Trophoblast cell (in vitro differentiated cells and primary cell): ENCODE measurements around the gene ZNF302.

Experiments used
- DNase-seq, 2 donors: peaks; one replicate each; pipeline ENCODE4 v3.0.0-alpha.2; 2016
- H2AFZ ChIP-seq: 2 replicates; pipeline ENCODE4 v1.6.1; 2013; ENCODE audit warnings: low read length, moderate library complexity, mild to moderate bottlenecking; ENCODE audit not compliant: insufficient read depth, poor library complexity
- H2AK5ac ChIP-seq: 2 replicates; pipeline ENCODE4 v1.6.1; 2013; ENCODE audit warnings: mild to moderate bottlenecking, low read length
- H2BK120ac ChIP-seq: 2 replicates; pipeline ENCODE4 v1.6.1; 2013; ENCODE audit warnings: low read length, mild to moderate bottlenecking, moderate library complexity; ENCODE audit not compliant: insufficient read depth, poor library complexity
- H2BK12ac ChIP-seq: 2 replicates; pipeline ENCODE4 v1.6.1; 2013; ENCODE audit warnings: mild to moderate bottlenecking, low read length, moderate library complexity
- H2BK5ac ChIP-seq: 2 replicates; pipeline ENCODE4 v1.6.1; 2013; ENCODE audit warnings: low read length, low read depth, moderate library complexity, mild to moderate bottlenecking; ENCODE audit not compliant: poor library complexity
- H3K14ac ChIP-seq: 2 replicates; pipeline ENCODE4 v1.6.1; 2013; ENCODE audit warnings: mild to moderate bottlenecking, low read length
- H3K18ac ChIP-seq: 2 replicates; pipeline ENCODE4 v1.6.1; 2013; ENCODE audit warnings: mild to moderate bottlenecking, low read length
- H3K23ac ChIP-seq: 2 replicates; pipeline ENCODE4 v1.6.1; 2013; ENCODE audit warnings: low read length
- H3K27ac ChIP-seq: 2 replicates; pipeline ENCODE4 v1.5.1; 2013; ENCODE audit warnings: low read depth, mild to moderate bottlenecking, inconsistent platforms, low read length, moderate library complexity
- H3K27me3 ChIP-seq: 2 replicates; pipeline ENCODE4 v1.6.1; 2013; ENCODE audit warnings: inconsistent platforms, mild to moderate bottlenecking, low read length, moderate library complexity; ENCODE audit not compliant: insufficient read depth
- H3K36me3 ChIP-seq, 2 experiments: 1 replicate in 1 of 2; 2 replicates in 1 of 2; pipeline ENCODE4 v1.6.1; 2013; ENCODE audit warnings: low read length in 2 of 2, mild to moderate bottlenecking in 2 of 2, moderate library complexity in 1 of 2; ENCODE audit not compliant: insufficient read depth in 2 of 2, control insufficient read depth in 1 of 2
- H3K4ac ChIP-seq: 2 replicates; pipeline ENCODE4 v1.6.1; 2013; ENCODE audit warnings: low read depth, mild to moderate bottlenecking, low read length, moderate library complexity
- H3K4me1 ChIP-seq, 2 experiments: 1 replicate in 1 of 2; 2 replicates in 1 of 2; pipeline ENCODE4 v1.6.1; 2013; ENCODE audit warnings: low read length in 2 of 2, mild to moderate bottlenecking in 2 of 2, moderate library complexity in 1 of 2; ENCODE audit not compliant: insufficient read depth in 2 of 2, control insufficient read depth in 1 of 2
- H3K4me2 ChIP-seq: 2 replicates; pipeline ENCODE4 v1.6.1; 2013; ENCODE audit warnings: inconsistent platforms, mild to moderate bottlenecking, low read length, moderate library complexity
- H3K4me3 ChIP-seq: 2 replicates; pipeline ENCODE4 v1.5.1; 2013; ENCODE audit warnings: mild to moderate bottlenecking, low read depth, low read length, inconsistent platforms
- H3K79me1 ChIP-seq: one replicate; pipeline ENCODE4 v1.6.1; 2013; ENCODE audit warnings: low read length
- H3K79me2 ChIP-seq: 2 replicates; pipeline ENCODE4 v1.6.1; 2013; ENCODE audit warnings: low read length, mild to moderate bottlenecking; ENCODE audit not compliant: control insufficient read depth, insufficient read depth, poor library complexity
- H3K9ac ChIP-seq: 2 replicates; pipeline ENCODE4 v1.6.1; 2013; ENCODE audit warnings: mild to moderate bottlenecking, low read length
- H3K9me3 ChIP-seq: 2 replicates; pipeline ENCODE4 v1.6.1; 2013; ENCODE audit warnings: low read depth, mild to moderate bottlenecking, control low read depth, inconsistent platforms, low read length; ENCODE audit not compliant: insufficient read depth
- H4K12ac ChIP-seq: 2 replicates; pipeline ENCODE4 v1.6.1; 2013; ENCODE audit warnings: low read depth, mild to moderate bottlenecking, low read length, moderate library complexity
- H4K8ac ChIP-seq: 2 replicates; pipeline ENCODE4 v1.6.1; 2013; ENCODE audit warnings: low read depth, mild to moderate bottlenecking, low read length, moderate library complexity
- H4K91ac ChIP-seq: one replicate; pipeline ENCODE4 v1.6.1; 2013; ENCODE audit warnings: low read depth, mild to moderate bottlenecking, low read length, moderate library complexity
- WGBS: extraction: QIAGEN DNeasy Blood & Tissue Kit; methylation state at CpG from one replicate; pipeline ENCODE4 v1.1.7; 2013; ENCODE audit warnings: missing lambda C conversion rate; ENCODE audit not compliant: insufficient read length, insufficient coverage; ENCODE audit errors: extremely low coverage; 5-methylcytosine and 5-hydroxymethylcytosine counted together

The ZNF302 gene

DNA sequence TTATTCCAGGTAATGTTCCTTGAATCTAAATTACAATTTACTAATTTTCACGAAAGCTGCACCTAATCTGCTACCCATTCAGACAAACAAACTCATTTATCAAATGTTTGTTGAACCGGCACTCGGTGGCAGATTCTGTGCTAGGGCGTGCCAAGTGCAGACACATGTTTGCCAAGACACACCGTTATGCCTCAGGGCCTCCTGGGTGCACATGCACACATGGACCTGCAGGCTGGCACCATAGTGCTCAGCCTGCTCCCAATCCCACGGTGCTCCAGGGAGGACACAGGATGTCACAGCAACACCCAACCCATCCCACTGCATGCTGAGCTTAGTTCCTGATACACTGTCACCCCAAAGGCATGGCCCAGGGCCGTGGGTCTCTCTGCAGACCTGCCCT lies 8.2 kb upstream of the ZNF302 start:
- Histone ChIP-seq H3K9ac (no peak overlapping the region), H3K4me2 (no peak overlapping the region)

DNA sequence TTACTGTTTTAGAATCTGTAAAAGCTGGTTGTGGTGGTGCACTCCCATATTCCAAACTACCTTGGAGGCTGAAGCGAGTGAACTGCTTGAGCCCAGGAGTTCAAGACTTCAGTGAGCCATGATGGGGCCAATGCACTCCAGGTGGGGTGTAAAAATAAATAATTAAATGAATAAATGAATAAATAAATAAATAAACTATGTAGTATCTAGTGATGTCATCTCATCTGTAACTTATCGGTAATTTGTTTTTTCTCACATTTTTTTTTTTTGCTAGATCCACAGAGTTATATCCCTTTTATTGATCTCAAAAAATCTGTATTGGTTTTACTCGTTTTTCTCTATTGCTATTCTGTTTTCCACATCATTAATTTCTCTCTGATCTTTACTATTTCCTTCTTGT lies 5.5 kb upstream of the ZNF302 start:
- DNase-seq, result no peak
- H3K4me2 ChIP-seq, result no peak overlapping the region
- H3K23ac ChIP-seq, result no peak overlapping the region
- peaks cover 14% of the 10 kb centered on the region for H3K9me3 ChIP-seq
- no peak overlapping the region for H3K9ac ChIP-seq
- H4K8ac ChIP-seq, result no peak overlapping the region
- no peak overlapping the region for H4K12ac ChIP-seq
- no peak overlapping the region for H3K4ac ChIP-seq
- H3K4me1 ChIP-seq, result no peaks in the 10 kb centered on the region
- H3K4me3 ChIP-seq, result no peak overlapping the region
- H2BK5ac ChIP-seq, result no peak overlapping the region
- H3K27ac ChIP-seq, result no peak overlapping the region
- H4K91ac ChIP-seq, result no peak overlapping the region
- H3K79me1 ChIP-seq, result no peaks in the 10 kb centered on the region
- WGBS, result no CpG with 5 or more reads among the region's 3 CpGs
- H3K14ac ChIP-seq, result no peak overlapping the region
- no peak overlapping the region for H3K18ac ChIP-seq
- no peak overlapping the region for H2BK12ac ChIP-seq
- peaks cover 2% of the 10 kb centered on the region for H3K27me3 ChIP-seq
- no peak overlapping the region for H2AFZ ChIP-seq
- H3K36me3 ChIP-seq, result no peaks in the 10 kb centered on the region
- H2AK5ac ChIP-seq, result no peak overlapping the region
- no peak overlapping the region for H2BK120ac ChIP-seq
- H3K79me2 ChIP-seq, result no peaks in the 10 kb centered on the region

More for the DNA sequence above, 8.2 kb upstream of the ZNF302 start:
- DNase-seq, result no peak
- no peak overlapping the region for H3K23ac ChIP-seq
- H3K79me2 ChIP-seq, result no peaks in the 10 kb centered on the region
- H4K12ac ChIP-seq, result no peak overlapping the region
- H3K79me1 ChIP-seq, result no peaks in the 10 kb centered on the region
- peaks cover 28% of the 10 kb centered on the region for H3K9me3 ChIP-seq
- H2AK5ac ChIP-seq, result no peak overlapping the region
- no peak overlapping the region for H2BK12ac ChIP-seq
- no peak overlapping the region for H3K18ac ChIP-seq
- no peaks in the 10 kb centered on the region for H3K4me1 ChIP-seq
- peak overlapping the region; percentile 52 for H3K4me3 ChIP-seq
- H3K4ac ChIP-seq, result no peak overlapping the region
- no CpG with 5 or more reads among the region's 7 CpGs for WGBS
- no peak overlapping the region for H3K14ac ChIP-seq
- H3K27me3 ChIP-seq, result no peaks in the 10 kb centered on the region
- H4K8ac ChIP-seq, result no peak overlapping the region
- H4K91ac ChIP-seq, result no peak overlapping the region
- no peaks in the 10 kb centered on the region for H3K36me3 ChIP-seq
- H2BK120ac ChIP-seq, result no peak overlapping the region
- H2AFZ ChIP-seq, result no peak overlapping the region
- H2BK5ac ChIP-seq, result no peak overlapping the region
- no peak overlapping the region for H3K27ac ChIP-seq

DNA sequence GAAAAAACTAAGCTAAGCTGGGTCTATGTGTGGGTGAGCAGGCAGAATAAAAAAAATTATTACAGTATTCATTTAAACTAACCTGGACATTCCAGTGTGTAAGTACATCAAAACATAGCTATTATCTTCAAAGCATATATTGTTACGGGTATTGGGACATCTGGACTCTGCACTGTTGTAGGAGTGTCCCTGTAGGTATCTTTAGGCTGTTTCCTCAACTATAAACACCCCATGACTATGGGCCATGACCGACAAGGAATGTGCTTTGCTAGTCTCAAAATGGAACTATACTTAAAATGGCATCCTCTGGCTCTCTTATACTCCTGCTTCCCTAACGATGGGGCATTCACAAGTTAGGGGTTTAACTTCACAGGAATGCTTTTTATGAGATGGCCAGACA lies 3.9 kb upstream of the ZNF302 start:
- H3K27ac ChIP-seq, result no peak overlapping the region
- peaks cover 11% of the 10 kb centered on the region for H3K9me3 ChIP-seq
- H2BK5ac ChIP-seq, result no peak overlapping the region
- H4K8ac ChIP-seq, result no peak overlapping the region
- DNase-seq, result no peak
- H2BK120ac ChIP-seq, result no peak overlapping the region
- H3K27me3 ChIP-seq, result peaks cover 2% of the 10 kb centered on the region
- no peak overlapping the region for H2AK5ac ChIP-seq
- H3K36me3 ChIP-seq, result no peaks in the 10 kb centered on the region
- WGBS, result no CpG with 5 or more reads among the region's 3 CpGs
- no peak overlapping the region for H4K12ac ChIP-seq
- H3K18ac ChIP-seq, result no peak overlapping the region
- no peak overlapping the region for H3K4ac ChIP-seq
- H4K91ac ChIP-seq, result no peak overlapping the region
- no peak overlapping the region for H3K4me3 ChIP-seq
- peaks cover 2 to 6% of the 10 kb centered on the region in 2 experiments for H3K4me1 ChIP-seq
- no peak overlapping the region for H3K23ac ChIP-seq
- H3K14ac ChIP-seq, result no peak overlapping the region
- no peak overlapping the region for H2AFZ ChIP-seq
- peaks cover 8% of the 10 kb centered on the region for H3K79me2 ChIP-seq
- H3K79me1 ChIP-seq, result peaks cover 9% of the 10 kb centered on the region
- H3K4me2 ChIP-seq, result no peak overlapping the region
- H3K9ac ChIP-seq, result no peak overlapping the region
- no peak overlapping the region for H2BK12ac ChIP-seq

DNA sequence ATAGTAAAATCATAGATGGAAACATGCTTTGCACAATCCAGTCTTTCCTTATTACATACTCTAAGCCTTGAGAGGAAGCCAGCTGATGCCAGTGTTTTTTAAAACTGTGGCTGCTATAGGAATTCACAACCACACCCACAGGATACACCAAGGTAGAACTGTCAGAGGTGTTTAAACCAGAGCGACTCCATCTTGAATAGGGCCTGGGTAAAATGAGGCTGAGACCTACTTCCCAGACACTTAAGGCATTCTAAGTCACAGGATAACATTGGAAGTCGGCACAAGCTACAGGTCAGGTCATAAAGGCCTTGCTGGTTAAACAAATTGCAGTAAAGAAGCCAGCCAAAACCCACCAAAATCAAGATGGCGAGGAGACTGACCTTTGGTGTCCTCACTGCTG lies 2.2 kb upstream of the ZNF302 start:
- Histone ChIP-seq H2AFZ (no peak overlapping the region), H2BK120ac (no peak overlapping the region), H3K9me3 (peaks cover 7% of the 10 kb centered on the region), H3K4me2 (no peak overlapping the region), H2BK5ac (no peak overlapping the region), H3K9ac (no peak overlapping the region), H4K8ac (no peak overlapping the region), H3K27ac (no peak overlapping the region), H3K18ac (no peak overlapping the region), H2AK5ac (no peak overlapping the region), H3K23ac (no peak overlapping the region), H3K4me1 (peaks cover 3 to 6% of the 10 kb centered on the region in 2 experiments), H3K4ac (no peak overlapping the region), H2BK12ac (no peak overlapping the region), H4K12ac (no peak overlapping the region), H3K36me3 (peaks cover 2 to 10% of the 10 kb centered on the region in 2 experiments), H3K79me2 (peaks cover 8% of the 10 kb centered on the region), H3K79me1 (peaks cover 9% of the 10 kb centered on the region), H3K14ac (no peak overlapping the region), H3K27me3 (peaks cover 2% of the 10 kb centered on the region), H4K91ac (no peak overlapping the region), H3K4me3 (no peak overlapping the region)
- WGBS, result no CpG with 5 or more reads among the region's 3 CpGs
- no peak for DNase-seq
